Germinal center (tissue), 1 donor: ENCODE results near the gene TNPO3.
"Not testable (repeated sequence)": the region's sequence is repeated elsewhere in the genome, so short reads cannot be mapped to it uniquely, and the experiment has no call there.

Experiments
- DNase-seq: peaks from one replicate; pipeline ENCODE4 v3.0.0; 2012; ENCODE audit warnings: mixed read lengths, low spot score

TNPO3 gene

GRCh38 chr7:128920913-128921582, 133.9 kb downstream of the TNPO3 start:
- DNase-seq, result no peak

- DNase-seq, result no peak
These were observed 134.8 kb downstream of the TNPO3 start for GRCh38 chr7:128919881-128920799.

- DNase-seq, result no peak
These were observed 135.7 kb downstream of the TNPO3 start for GRCh38 chr7:128919241-128919640.

GRCh38 chr7:128918016-128918665, 136.8 kb downstream of the TNPO3 start:
- no peak for DNase-seq

GRCh38 chr7:128917122-128917521, 137.8 kb downstream of the TNPO3 start:
- no peak for DNase-seq

GRCh38 chr7:128916643-128916915, 138.3 kb downstream of the TNPO3 start:
- no peak for DNase-seq

GRCh38 chr7:128915841-128916642, 138.9 kb downstream of the TNPO3 start:
- no peak for DNase-seq

- DNase-seq, result no peak
These were observed 139.6 kb downstream of the TNPO3 start for GRCh38 chr7:128915271-128915819.

GRCh38 chr7:128914566-128915151, 140.3 kb downstream of the TNPO3 start:
- no peak for DNase-seq

- no peak for DNase-seq
These were observed 140.9 kb downstream of the TNPO3 start for GRCh38 chr7:128913870-128914565.

- DNase-seq, result not testable (repeated sequence)
These were observed 142.0 kb downstream of the TNPO3 start for GRCh38 chr7:128912709-128913495.

- DNase-seq, result no peak
These were observed 142.6 kb downstream of the TNPO3 start for GRCh38 chr7:128912281-128912680.

GRCh38 chr7:128911423-128912031, 143.4 kb downstream of the TNPO3 start:
- no peak for DNase-seq

- DNase-seq, result no peak
These were observed 144.4 kb downstream of the TNPO3 start, which contains the start of gene KCP for GRCh38 chr7:128910569-128910945. KCP (minus strand) TSS chr7:128910709; CDS start chr7:128910676, 33 bp downstream.

- DNase-seq, result no peak
These were observed 145.0 kb downstream of the TNPO3 start for GRCh38 chr7:128909625-128910568.

- DNase-seq, result no peak
These were observed 145.9 kb downstream of the TNPO3 start for GRCh38 chr7:128908750-128909624.
